ENCODE results near the gene IGSF5. TPM values are rescaled to one million over a fixed set of nuclear protein-coding genes. Genes with fewer than 3 reads are reported as not detected.

IGSF5 gene
- total and polyA plus RNA-seq, 12 donors, result 1.2 to 6.2 (median 4.4) TPM

GRCh38 chr21:39754811-39755210 is 9.8 kb downstream of the IGSF5 start:
- H3K36me3 ChIP-seq, result no peaks in the 10 kb centered on the region
- DNase-seq (no peak), ATAC-seq (peak in 3 of 8 donors; percentile 48 to 83 (median 78))
- intact Hi-C loops (cut with DNase I), result no loop called here
- H3K9me3 ChIP-seq, result peaks cover 0 to 16% (median 0%) of the 10 kb centered on the region in 11 donors
- H3K4me1 ChIP-seq, result no peaks in the 10 kb centered on the region
- no peak overlapping the region for H3K4me3 ChIP-seq
- WGBS, 2 donors, result 56 to 57% methylated on average over 3 of the region's 3 CpGs
- no peak for TF ChIP-seq CTCF (IDR thresholded peaks at IDR 0.05)
- H3K27me3 ChIP-seq, result peaks cover 0 to 4% (median 0%) of the 10 kb centered on the region in 7 donors
- no peak overlapping the region for H3K27ac ChIP-seq

- 58 to 65% methylated on average over 8 of the region's 8 CpGs for WGBS, 2 donors
- H3K9me3 ChIP-seq, result peaks cover 0 to 16% (median 0%) of the 10 kb centered on the region in 11 donors
- peaks cover 0 to 4% (median 0%) of the 10 kb centered on the region in 7 donors for H3K27me3 ChIP-seq
- intact Hi-C loops (cut with DNase I), result no loop called here
- no peak for DNase-seq
- no peak for ATAC-seq
- no peak overlapping the region for H3K4me3 ChIP-seq
- no peak overlapping the region for H3K27ac ChIP-seq
- H3K36me3 ChIP-seq, result no peaks in the 10 kb centered on the region
- no peaks in the 10 kb centered on the region for H3K4me1 ChIP-seq
- no peak for TF ChIP-seq CTCF (IDR thresholded peaks at IDR 0.05)
Observed at GRCh38 chr21:39756285-39756684, 11.3 kb downstream of the IGSF5 start.

GRCh38 chr21:39763272-39763970 is 18.4 kb downstream of the IGSF5 start:
- ATAC-seq, result no peak
- peaks cover 0 to 5% (median 0%) of the 10 kb centered on the region in 7 donors for H3K27me3 ChIP-seq
- H3K36me3 ChIP-seq, result no peaks in the 10 kb centered on the region
- no peaks in the 10 kb centered on the region for H3K4me1 ChIP-seq
- H3K27ac ChIP-seq, result no peak overlapping the region
- TF ChIP-seq CTCF (IDR thresholded peaks at IDR 0.05), result no peak
- DNase-seq, result no peak
- 58 to 64% methylated on average over 12 of the region's 12 CpGs for WGBS, 2 donors
- no peak overlapping the region for H3K4me3 ChIP-seq
- intact Hi-C loops (cut with DNase I), result no loop called here
- H3K9me3 ChIP-seq, result no peaks in the 10 kb centered on the region

GRCh38 chr21:39774227-39774626 is 29.2 kb downstream of the IGSF5 start:
- Histone ChIP-seq H3K4me1 (no peaks in the 10 kb centered on the region), H3K36me3 (no peaks in the 10 kb centered on the region), H3K4me3 (no peak overlapping the region), H3K27me3 (no peaks in the 10 kb centered on the region), H3K9me3 (no peaks in the 10 kb centered on the region), H3K27ac (no peak overlapping the region)
- no peak for TF ChIP-seq CTCF (IDR thresholded peaks at IDR 0.05)
- intact Hi-C loops (cut with DNase I), result no loop called here
- no peak for DNase-seq
- ATAC-seq, result no peak
- WGBS, 2 donors, result 69 to 84% methylated on average over 6 of the region's 6 CpGs
